ENCODE measurements around the gene SELE. TPM values are rescaled to one million over a fixed set of nuclear protein-coding genes. Genes with fewer than 3 reads are reported as not detected.

Gene SELE
- total and polyA plus RNA-seq, 10 donors, result 0.04 to 2.9 (median 0.29) TPM; not detected in 5

GRCh38 chr1:169698976-169699375 lies 34.9 kb downstream of the SELE start:
- Histone ChIP-seq H3K27me3 (replicated peaks in 1 of 7) (no peaks in the 10 kb centered on the region), H3K4me1 (peaks cover 40 to 100% (median 96%) of the 10 kb centered on the region in 6 donors), H3K36me3 (peaks cover 0 to 69% (median 9%) of the 10 kb centered on the region in 6 donors), H3K27ac (peak overlapping the region; percentile 1 to 92 (median 80)), H3K9me3 (no peaks in the 10 kb centered on the region), H3K4me3 (peak overlapping the region in 1 of 8 donors; percentile 17)
- intact Hi-C loops (cut with DNase I; ENCODE audit: low total_unique reads), result no loop called here
- no peak for TF ChIP-seq POLR2A (IDR thresholded peaks at IDR 0.05)
- TF ChIP-seq POLR2AphosphoS5 (IDR thresholded peaks at IDR 0.05), result peak in 1 of 3 donors; percentile 3
- no peak for TF ChIP-seq CTCF (IDR thresholded peaks at IDR 0.05 in 8 of 11, conservative IDR thresholded peaks at IDR 0.05 in 3 of 11)
- no peak for DNase-seq
- 17 to 33% (median 24%) methylated on average over 3 of the region's 3 CpGs for WGBS, 5 donors

GRCh38 chr1:169697755-169698154 lies 36.1 kb downstream of the SELE start:
- Histone ChIP-seq H3K9me3 (no peaks in the 10 kb centered on the region), H3K27ac (peak overlapping the region in 7 of 8 donors; percentile 58 to 92 (median 85)), H3K4me1 (peaks cover 52 to 100% (median 98%) of the 10 kb centered on the region in 6 donors), H3K36me3 (peaks cover 0 to 58% (median 4%) of the 10 kb centered on the region in 6 donors), H3K27me3 (replicated peaks in 1 of 7) (no peaks in the 10 kb centered on the region), H3K4me3 (peak overlapping the region in 1 of 8 donors; percentile 21)
- 28 to 39% (median 29%) methylated on average over 1 of the region's 1 CpG for WGBS, 5 donors
- intact Hi-C loops (cut with DNase I; ENCODE audit: low total_unique reads), result no loop called here
- DNase-seq, result no peak
- TF ChIP-seq POLR2A (IDR thresholded peaks at IDR 0.05), result no peak
- no peak for TF ChIP-seq POLR2AphosphoS5 (IDR thresholded peaks at IDR 0.05)
- no peak for TF ChIP-seq CTCF (IDR thresholded peaks at IDR 0.05 in 8 of 11, conservative IDR thresholded peaks at IDR 0.05 in 3 of 11)

- Histone ChIP-seq H3K36me3 (peaks cover 0 to 58% (median 3%) of the 10 kb centered on the region in 6 donors), H3K4me3 (peak overlapping the region in 1 of 8 donors; percentile 41), H3K27ac (peak overlapping the region; percentile 17 to 92 (median 80)), H3K27me3 (replicated peaks in 1 of 7) (no peaks in the 10 kb centered on the region), H3K4me1 (peaks cover 54 to 100% (median 98%) of the 10 kb centered on the region in 6 donors), H3K9me3 (no peaks in the 10 kb centered on the region)
- intact Hi-C loops (cut with DNase I; ENCODE audit: low total_unique reads), result no loop called here
- TF ChIP-seq POLR2AphosphoS5 (IDR thresholded peaks at IDR 0.05) (no peak), CTCF (IDR thresholded peaks at IDR 0.05 in 8 of 11, conservative IDR thresholded peaks at IDR 0.05 in 3 of 11) (no peak), POLR2A (IDR thresholded peaks at IDR 0.05) (no peak)
- DNase-seq, result no peak
- WGBS, 5 donors, result 25 to 43% (median 37%) methylated on average over 3 of the region's 3 CpGs
These were observed 37.4 kb downstream of the SELE start for GRCh38 chr1:169696273-169697100.

All from spleen (tissue), 11 donors.